Measurements from ENCODE around the gene TMEM259. TPM values are rescaled to one million over a fixed set of nuclear protein-coding genes. Genes with fewer than 3 reads are reported as not detected.

TMEM259 gene
- total RNA-seq, 4 donors from 2014 or later, result 47.4 to 164 (median 56.9) TPM

Small RNA genes lying within 50 kb of the gene (small RNA-seq; reads per million reads assigned to genes)
- gene RNU6-2, result not detected

Other genes starting within 250 kb of the TMEM259 start
- 100 to 1,000 TPM in 2 of 4 donors, 10 to 100 TPM in 2; 45.0 to 278 (median 106) TPM for gene PTBP1, start 223.7 kb downstream of the TMEM259 start, total RNA-seq
- gene PLPPR3, start 199.2 kb downstream of the TMEM259 start, total RNA-seq, result 1 to 10 TPM in 1 of 4 donors, not detected in 3; 3.4 TPM
- gene AZU1, start 193.3 kb downstream of the TMEM259 start, total RNA-seq, result 1 to 10 TPM in 1 of 4 donors, under 1 TPM in 1, not detected in 2; 0.85 to 2.6 TPM
- gene PRTN3, start 180.1 kb downstream of the TMEM259 start, total RNA-seq, result 1 to 10 TPM in 1 of 4 donors, not detected in 3; 2.9 TPM
- 1 to 10 TPM in 1 of 4 donors, not detected in 3; 3.4 TPM for gene ELANE, start 168.8 kb downstream of the TMEM259 start, total RNA-seq
- gene CFD, start 161.5 kb downstream of the TMEM259 start, total RNA-seq, result 100 to 1,000 TPM in 1 of 4 donors, 10 to 100 TPM in 1, 1 to 10 TPM in 2; 3.2 to 233 (median 50.2) TPM
- gene MED16, start 127.9 kb downstream of the TMEM259 start, total RNA-seq, result 10 to 100 TPM; 12.0 to 69.1 (median 43.1) TPM
- not detected for gene RNU6-9, start 127.6 kb downstream of the TMEM259 start, total RNA-seq
- gene R3HDM4, start 107.9 kb downstream of the TMEM259 start, total RNA-seq, result 10 to 100 TPM in 3 of 4 donors, 1 to 10 TPM in 1; 5.3 to 38.2 (median 21.2) TPM
- under 1 TPM in 1 of 4 donors, not detected in 3; 0.14 TPM for gene KISS1R, start 103.8 kb downstream of the TMEM259 start, total RNA-seq
- 10 to 100 TPM in 1 of 4 donors, 1 to 10 TPM in 3; 1.3 to 22.0 (median 3.8) TPM for gene ARID3A, start 95.1 kb downstream of the TMEM259 start, total RNA-seq
- gene WDR18, start 36.8 kb downstream of the TMEM259 start, total RNA-seq, result 10 to 100 TPM; 13.6 to 34.9 (median 17.3) TPM
- gene GRIN3B, start 20.7 kb downstream of the TMEM259 start, total RNA-seq, result under 1 TPM in 1 of 4 donors, not detected in 3; 0.48 TPM
- gene RNU6-2, start 399 bp upstream of the TMEM259 start, total RNA-seq, result not detected
- gene CNN2, start 5.5 kb upstream of the TMEM259 start, total RNA-seq, result 100 to 1,000 TPM in 2 of 4 donors, 10 to 100 TPM in 2; 14.3 to 186 (median 88.5) TPM
- gene ABCA7, start 19.0 kb upstream of the TMEM259 start, total RNA-seq, result 10 to 100 TPM in 1 of 4 donors, 1 to 10 TPM in 2, under 1 TPM in 1; 0.59 to 10.4 (median 2.7) TPM
- gene ARHGAP45, start 46.0 kb upstream of the TMEM259 start, total RNA-seq, result 100 to 1,000 TPM in 1 of 4 donors, 1 to 10 TPM in 3; 4.1 to 154 (median 8.6) TPM
- 100 to 1,000 TPM in 1 of 4 donors, 10 to 100 TPM in 3; 13.6 to 112 (median 59.8) TPM for gene POLR2E, start 74.3 kb upstream of the TMEM259 start, total RNA-seq
- 100 to 1,000 TPM in 3 of 4 donors, 10 to 100 TPM in 1; 68.2 to 357 (median 163) TPM for gene GPX4, start 82.9 kb upstream of the TMEM259 start, total RNA-seq
- gene SBNO2, start 153.1 kb upstream of the TMEM259 start, total RNA-seq, result 100 to 1,000 TPM in 1 of 4 donors, 10 to 100 TPM in 1, 1 to 10 TPM in 2; 4.4 to 107 (median 10.7) TPM
- 10 to 100 TPM; 17.4 to 62.8 (median 43.3) TPM for gene STK11, start 184.7 kb upstream of the TMEM259 start, total RNA-seq
- gene CBARP, start 216.9 kb upstream of the TMEM259 start, total RNA-seq, result 1 to 10 TPM in 2 of 4 donors, under 1 TPM in 1, not detected in 1; 0.26 to 1.5 (median 1.0) TPM
- gene ATP5F1D, start 220.6 kb upstream of the TMEM259 start, total RNA-seq, result 100 to 1,000 TPM in 2 of 4 donors, 10 to 100 TPM in 1, 1 to 10 TPM in 1; 4.7 to 164 (median 68.9) TPM
- 100 to 1,000 TPM in 1 of 4 donors, 10 to 100 TPM in 2, under 1 TPM in 1; 0.77 to 108 (median 15.0) TPM for gene MIDN, start 227.5 kb upstream of the TMEM259 start, total RNA-seq
- 100 to 1,000 TPM; 235 to 950 (median 535) TPM for gene CIRBP, start 248.2 kb upstream of the TMEM259 start, total RNA-seq